GM12872 (cell line): ENCODE data around the gene SCLT1.

Source experiments
- TF ChIP-seq, protein P1 (sequence below): IDR thresholded peaks from 3 replicates; pipeline ENCODE4 v1.5.1; 2011; ENCODE audit warnings: low read depth, mild to moderate bottlenecking, low read length, moderate library complexity; ENCODE audit not compliant: insufficient read depth

SCLT1 gene

DNA sequence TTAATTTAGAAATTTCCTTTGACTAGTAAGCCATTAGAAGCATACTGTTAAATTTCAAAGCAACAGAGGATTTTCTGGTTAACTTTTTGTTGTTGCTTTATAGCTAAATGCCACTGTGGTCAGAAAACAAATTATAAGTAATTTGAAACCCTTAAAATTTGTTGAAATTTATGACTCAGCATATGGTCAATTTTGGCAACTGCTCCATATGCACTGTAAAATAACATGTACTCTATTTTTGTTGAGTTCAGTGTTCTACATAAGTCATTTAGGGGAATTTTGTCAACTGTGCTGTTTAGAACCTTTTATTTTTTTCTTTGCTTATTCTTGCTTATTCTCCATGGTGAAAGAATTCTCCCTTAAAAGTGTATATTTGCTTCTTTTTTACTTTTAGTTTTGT is 28.6 kb downstream of the SCLT1 start:
- TF ChIP-seq, protein P1, sequence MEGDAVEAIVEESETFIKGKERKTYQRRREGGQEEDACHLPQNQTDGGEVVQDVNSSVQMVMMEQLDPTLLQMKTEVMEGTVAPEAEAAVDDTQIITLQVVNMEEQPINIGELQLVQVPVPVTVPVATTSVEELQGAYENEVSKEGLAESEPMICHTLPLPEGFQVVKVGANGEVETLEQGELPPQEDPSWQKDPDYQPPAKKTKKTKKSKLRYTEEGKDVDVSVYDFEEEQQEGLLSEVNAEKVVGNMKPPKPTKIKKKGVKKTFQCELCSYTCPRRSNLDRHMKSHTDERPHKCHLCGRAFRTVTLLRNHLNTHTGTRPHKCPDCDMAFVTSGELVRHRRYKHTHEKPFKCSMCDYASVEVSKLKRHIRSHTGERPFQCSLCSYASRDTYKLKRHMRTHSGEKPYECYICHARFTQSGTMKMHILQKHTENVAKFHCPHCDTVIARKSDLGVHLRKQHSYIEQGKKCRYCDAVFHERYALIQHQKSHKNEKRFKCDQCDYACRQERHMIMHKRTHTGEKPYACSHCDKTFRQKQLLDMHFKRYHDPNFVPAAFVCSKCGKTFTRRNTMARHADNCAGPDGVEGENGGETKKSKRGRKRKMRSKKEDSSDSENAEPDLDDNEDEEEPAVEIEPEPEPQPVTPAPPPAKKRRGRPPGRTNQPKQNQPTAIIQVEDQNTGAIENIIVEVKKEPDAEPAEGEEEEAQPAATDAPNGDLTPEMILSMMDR = no peak

DNA sequence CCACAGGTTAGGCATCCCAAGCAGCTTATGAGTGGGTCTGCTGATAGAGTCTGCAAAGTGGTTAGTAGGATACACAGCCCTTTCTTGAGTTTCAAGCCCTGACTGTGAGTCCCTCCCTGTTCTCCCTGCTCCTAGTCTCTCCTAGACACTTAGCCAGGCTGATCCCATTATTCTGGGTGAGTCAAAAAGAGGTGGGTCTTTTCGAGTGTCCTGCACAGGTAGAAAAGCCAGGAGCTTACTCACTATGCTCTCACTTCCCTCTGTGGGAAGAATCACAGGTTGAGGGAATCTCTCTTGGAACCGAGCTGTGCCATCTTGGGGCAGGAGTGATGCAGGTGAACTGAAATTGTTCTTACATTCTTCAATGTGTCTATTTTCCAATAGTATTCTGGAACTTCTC is 29.7 kb downstream of the SCLT1 start:
- TF ChIP-seq, protein P1 = no peak

DNA sequence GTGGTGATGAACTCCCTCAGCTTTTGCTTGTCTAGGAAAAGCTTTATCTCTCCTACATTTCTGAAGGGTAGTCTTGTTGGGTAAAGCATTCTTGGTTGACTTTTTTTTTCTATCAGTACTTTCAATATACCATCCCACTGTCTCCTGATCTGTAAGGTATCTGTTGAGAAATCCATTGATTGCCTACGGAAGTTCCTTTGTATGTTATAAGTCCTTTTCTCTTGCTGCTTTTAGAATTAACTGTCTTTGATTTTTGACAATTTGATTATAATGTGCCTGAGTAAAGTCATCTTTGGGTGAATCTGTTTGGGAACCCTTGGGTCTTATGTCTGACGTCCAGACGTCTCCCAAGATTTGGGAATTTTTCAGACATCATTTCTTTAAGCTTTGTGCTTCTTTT is 30.8 kb downstream of the SCLT1 start:
- TF ChIP-seq, protein P1 = no peak

DNA sequence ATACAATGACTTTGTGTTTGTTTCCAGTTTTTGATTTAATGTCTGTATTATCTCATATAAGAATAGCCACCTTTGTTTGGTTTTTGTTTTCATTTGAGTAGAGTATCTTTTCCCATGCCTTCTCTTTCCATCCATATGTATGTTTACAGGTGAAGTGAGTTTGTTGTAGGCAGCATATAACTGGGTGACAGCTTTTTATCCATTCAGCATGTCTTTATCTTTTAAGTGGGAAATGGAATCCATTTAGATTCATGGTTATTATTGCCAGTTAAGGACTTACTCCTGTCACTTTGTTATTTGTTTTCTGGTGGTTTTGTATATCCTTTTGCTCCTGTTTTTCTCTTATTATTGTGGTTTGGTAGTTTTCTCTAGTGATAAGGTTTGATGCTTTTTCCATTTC is 34.3 kb downstream of the SCLT1 start:
- TF ChIP-seq, protein P1 = no peak

DNA sequence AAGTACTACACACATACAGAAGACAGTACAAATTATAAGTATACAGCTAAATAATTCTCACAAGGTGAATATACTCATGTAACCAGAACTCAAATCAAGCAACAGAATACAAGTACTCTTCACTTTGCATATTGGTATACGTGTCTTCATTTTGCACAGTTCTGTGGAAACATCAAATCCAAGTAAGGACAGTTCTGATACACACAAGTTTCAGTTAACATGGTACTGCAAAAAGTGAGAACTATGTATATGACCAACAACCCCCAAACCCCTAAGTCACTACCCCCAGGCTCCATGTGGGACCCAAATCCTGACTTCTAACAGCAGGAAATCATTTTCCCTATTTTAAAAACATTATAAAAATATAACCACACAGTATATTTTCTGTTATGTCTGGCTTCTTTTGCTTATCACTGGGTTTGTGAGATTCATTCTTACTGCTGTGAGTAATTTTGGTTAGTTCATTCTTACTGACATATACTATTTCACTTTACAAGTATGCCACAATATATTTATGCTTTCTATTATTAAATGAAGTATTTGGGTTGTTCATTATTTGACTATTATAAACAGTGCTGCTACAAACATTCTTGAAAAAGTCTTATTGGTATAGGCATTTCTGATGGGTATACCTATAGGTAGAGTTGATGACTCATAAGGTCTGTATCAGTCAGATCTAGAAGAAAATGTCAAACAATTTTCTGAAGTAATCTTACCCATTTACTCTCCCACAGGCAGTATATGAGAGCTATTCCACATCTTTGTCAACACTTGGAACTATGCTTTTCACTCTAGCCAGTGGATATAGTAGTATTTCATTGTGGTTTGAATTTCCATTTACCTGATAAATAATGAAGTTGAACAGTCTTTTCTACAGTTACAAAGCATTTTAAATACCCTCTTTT is 47.0 kb downstream of the SCLT1 start:
- TF ChIP-seq, protein P1 = no peak

DNA sequence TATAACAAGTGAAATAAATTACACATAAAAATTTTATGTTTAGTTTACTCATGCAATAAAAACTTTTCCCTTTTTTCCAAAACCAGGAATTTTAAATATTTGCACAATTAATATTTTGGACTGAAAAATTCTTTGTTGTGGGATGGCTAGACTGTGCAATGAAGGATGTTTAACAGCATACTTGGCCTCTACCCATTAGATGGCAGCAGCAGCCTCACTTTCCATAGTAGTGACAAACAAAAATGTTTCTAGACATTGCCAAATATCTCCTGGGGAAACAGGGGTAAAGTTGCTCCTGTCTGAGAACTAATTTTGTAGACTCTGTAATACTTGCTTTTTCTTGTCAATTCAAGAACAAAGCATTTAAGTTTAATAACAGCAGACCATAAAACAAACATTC is 49.8 kb downstream of the SCLT1 start:
- TF ChIP-seq, protein P1 = no peak

DNA sequence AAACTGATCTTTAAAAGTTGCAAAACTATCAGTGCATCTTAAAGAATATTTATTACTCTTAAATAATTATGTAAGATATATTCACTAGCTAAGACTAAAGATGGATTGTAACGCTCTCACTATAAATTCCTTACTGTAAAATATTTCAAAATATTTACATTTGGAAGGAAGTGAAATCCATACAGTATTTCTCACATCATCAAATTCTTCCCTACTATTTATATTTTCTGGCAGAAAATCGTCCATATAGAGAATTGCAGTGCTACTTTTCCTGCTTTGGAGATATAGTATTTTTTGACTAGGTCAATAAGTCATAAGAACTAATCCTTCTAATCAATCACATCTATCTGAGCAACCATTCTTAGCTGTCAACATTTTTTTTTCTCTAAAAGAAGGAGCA is 52.9 kb downstream of the SCLT1 start:
- TF ChIP-seq, protein P1 = no peak
